HEK293 (cell line): ENCODE data around the gene C11orf71.

ENCODE experiments used
- RBAK ChIP-seq: fragments of 450-650 bp; formaldehyde crosslinking; IDR thresholded peaks from 2 replicates; pipeline ENCODE4 v1.5.1; 2016; ENCODE audit warnings: missing biosample characterization, missing genetic modification characterization
- TCF7L2 ChIP-seq: IDR thresholded peaks from 2 replicates; pipeline ENCODE4 v1.6.1; 2011; ENCODE audit warnings: low read depth, mild to moderate bottlenecking, inconsistent platforms, low read length, moderate library complexity, borderline replicate concordance
- TRIM28 ChIP-seq: IDR thresholded peaks from 2 replicates; pipeline ENCODE4 v1.6.1; 2011; ENCODE audit warnings: low read length, control low read depth, borderline replicate concordance
- YY1 ChIP-seq: fragments of 450-650 bp; formaldehyde crosslinking; IDR thresholded peaks from 2 replicates; pipeline ENCODE4 v1.5.1; 2018; ENCODE audit warnings: missing biosample characterization, missing genetic modification characterization
- ZNF266 ChIP-seq: fragments of 450-650 bp; formaldehyde crosslinking; IDR thresholded peaks from 2 replicates; pipeline ENCODE4 v1.5.1; 2016; ENCODE audit warnings: missing biosample characterization, missing genetic modification characterization, low read depth
- ZNF274 ChIP-seq, 2 experiments: fragments of 200-500 bp in 1 of 2; fragments of 450-650 bp in 1 of 2; sonication (Bioruptor generic) in 1 of 2; formaldehyde crosslinking in 1 of 2; IDR thresholded peaks; 2 replicates each; pipeline versions ENCODE4 v1.5.1 to v1.6.1; 2014 to 2016; ENCODE audit warnings: borderline replicate concordance in 1 of 2, inconsistent platforms in 1 of 2, low read length in 1 of 2, missing biosample characterization in 1 of 2, missing genetic modification characterization in 1 of 2
- ZNF558 ChIP-seq: fragments of 450-650 bp; formaldehyde crosslinking; IDR thresholded peaks from 2 replicates; pipeline ENCODE4 v1.5.1; 2016; ENCODE audit warnings: missing biosample characterization, missing genetic modification characterization
- ZNF629 ChIP-seq: fragments of 450-650 bp; formaldehyde crosslinking; IDR thresholded peaks from 2 replicates; pipeline ENCODE4 v1.5.1; 2017; ENCODE audit warnings: missing biosample characterization, missing genetic modification characterization
- TF ChIP-seq, protein P1 (sequence below): fragments of 450-650 bp; formaldehyde crosslinking; IDR thresholded peaks from 2 replicates; pipeline ENCODE4 v1.5.1; 2016; ENCODE audit warnings: missing biosample characterization, missing genetic modification characterization
- TF ChIP-seq, protein P2 (sequence below): fragments of 450-650 bp; formaldehyde crosslinking; IDR thresholded peaks from 2 replicates; pipeline ENCODE4 v1.5.1; 2016; ENCODE audit warnings: missing biosample characterization, missing genetic modification characterization
- TF ChIP-seq, protein P3 (sequence below): fragments of 450-650 bp; formaldehyde crosslinking; IDR thresholded peaks from 2 replicates; pipeline ENCODE4 v1.5.1; 2016; ENCODE audit warnings: missing biosample characterization, missing genetic modification characterization
- TF ChIP-seq, protein P4 (sequence below): fragments of 450-650 bp; formaldehyde crosslinking; IDR thresholded peaks from 2 replicates; pipeline ENCODE4 v1.5.1; 2016; ENCODE audit warnings: missing biosample characterization, missing genetic modification characterization
- TF ChIP-seq, protein P5 (sequence below): fragments of 450-650 bp; formaldehyde crosslinking; IDR thresholded peaks from 2 replicates; pipeline ENCODE4 v1.5.1; 2016; ENCODE audit warnings: missing biosample characterization, missing genetic modification characterization

DNA sequence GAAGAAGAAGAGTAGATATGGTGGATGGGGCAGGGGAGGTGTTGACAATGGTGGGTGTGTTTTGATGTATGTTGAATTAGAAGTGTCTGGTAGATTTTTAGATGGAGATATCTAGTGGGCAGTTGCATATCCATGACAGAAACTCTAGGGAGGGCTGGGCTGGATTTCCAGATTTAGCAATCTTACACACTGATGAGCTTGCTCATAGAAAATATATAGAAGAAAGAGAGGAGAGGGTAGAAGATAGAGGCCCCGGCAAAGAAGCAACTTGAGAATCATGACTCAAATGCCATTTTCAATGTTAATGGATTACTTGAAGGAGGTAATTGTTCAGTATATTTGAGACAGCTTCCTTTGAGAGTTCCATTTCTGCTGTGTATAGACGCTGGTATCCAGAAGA lies 47.1 kb upstream of the C11orf71 start:
- TF ChIP-seq, protein P1, sequence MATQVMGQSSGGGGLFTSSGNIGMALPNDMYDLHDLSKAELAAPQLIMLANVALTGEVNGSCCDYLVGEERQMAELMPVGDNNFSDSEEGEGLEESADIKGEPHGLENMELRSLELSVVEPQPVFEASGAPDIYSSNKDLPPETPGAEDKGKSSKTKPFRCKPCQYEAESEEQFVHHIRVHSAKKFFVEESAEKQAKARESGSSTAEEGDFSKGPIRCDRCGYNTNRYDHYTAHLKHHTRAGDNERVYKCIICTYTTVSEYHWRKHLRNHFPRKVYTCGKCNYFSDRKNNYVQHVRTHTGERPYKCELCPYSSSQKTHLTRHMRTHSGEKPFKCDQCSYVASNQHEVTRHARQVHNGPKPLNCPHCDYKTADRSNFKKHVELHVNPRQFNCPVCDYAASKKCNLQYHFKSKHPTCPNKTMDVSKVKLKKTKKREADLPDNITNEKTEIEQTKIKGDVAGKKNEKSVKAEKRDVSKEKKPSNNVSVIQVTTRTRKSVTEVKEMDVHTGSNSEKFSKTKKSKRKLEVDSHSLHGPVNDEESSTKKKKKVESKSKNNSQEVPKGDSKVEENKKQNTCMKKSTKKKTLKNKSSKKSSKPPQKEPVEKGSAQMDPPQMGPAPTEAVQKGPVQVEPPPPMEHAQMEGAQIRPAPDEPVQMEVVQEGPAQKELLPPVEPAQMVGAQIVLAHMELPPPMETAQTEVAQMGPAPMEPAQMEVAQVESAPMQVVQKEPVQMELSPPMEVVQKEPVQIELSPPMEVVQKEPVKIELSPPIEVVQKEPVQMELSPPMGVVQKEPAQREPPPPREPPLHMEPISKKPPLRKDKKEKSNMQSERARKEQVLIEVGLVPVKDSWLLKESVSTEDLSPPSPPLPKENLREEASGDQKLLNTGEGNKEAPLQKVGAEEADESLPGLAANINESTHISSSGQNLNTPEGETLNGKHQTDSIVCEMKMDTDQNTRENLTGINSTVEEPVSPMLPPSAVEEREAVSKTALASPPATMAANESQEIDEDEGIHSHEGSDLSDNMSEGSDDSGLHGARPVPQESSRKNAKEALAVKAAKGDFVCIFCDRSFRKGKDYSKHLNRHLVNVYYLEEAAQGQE (tag by site-specific recombination) = no peak
- TF ChIP-seq ZNF266 (tag by site-specific recombination) = no peak
- TF ChIP-seq TCF7L2 = no peak
- TF ChIP-seq TRIM28 = no peak
- no peak for TF ChIP-seq ZNF558 (tag by site-specific recombination)
- TF ChIP-seq ZNF274 (IDR thresholded peaks at IDR 0.05; ENCODE audit: low read length) = no peak
- no peak for TF ChIP-seq ZNF274 (tag by site-specific recombination; IDR thresholded peaks at IDR 0.05; ENCODE audit: borderline replicate concordance)
- TF ChIP-seq, protein P2, sequence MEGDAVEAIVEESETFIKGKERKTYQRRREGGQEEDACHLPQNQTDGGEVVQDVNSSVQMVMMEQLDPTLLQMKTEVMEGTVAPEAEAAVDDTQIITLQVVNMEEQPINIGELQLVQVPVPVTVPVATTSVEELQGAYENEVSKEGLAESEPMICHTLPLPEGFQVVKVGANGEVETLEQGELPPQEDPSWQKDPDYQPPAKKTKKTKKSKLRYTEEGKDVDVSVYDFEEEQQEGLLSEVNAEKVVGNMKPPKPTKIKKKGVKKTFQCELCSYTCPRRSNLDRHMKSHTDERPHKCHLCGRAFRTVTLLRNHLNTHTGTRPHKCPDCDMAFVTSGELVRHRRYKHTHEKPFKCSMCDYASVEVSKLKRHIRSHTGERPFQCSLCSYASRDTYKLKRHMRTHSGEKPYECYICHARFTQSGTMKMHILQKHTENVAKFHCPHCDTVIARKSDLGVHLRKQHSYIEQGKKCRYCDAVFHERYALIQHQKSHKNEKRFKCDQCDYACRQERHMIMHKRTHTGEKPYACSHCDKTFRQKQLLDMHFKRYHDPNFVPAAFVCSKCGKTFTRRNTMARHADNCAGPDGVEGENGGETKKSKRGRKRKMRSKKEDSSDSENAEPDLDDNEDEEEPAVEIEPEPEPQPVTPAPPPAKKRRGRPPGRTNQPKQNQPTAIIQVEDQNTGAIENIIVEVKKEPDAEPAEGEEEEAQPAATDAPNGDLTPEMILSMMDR (tag by site-specific recombination) = no peak
- no peak for TF ChIP-seq RBAK
- TF ChIP-seq, protein P3, sequence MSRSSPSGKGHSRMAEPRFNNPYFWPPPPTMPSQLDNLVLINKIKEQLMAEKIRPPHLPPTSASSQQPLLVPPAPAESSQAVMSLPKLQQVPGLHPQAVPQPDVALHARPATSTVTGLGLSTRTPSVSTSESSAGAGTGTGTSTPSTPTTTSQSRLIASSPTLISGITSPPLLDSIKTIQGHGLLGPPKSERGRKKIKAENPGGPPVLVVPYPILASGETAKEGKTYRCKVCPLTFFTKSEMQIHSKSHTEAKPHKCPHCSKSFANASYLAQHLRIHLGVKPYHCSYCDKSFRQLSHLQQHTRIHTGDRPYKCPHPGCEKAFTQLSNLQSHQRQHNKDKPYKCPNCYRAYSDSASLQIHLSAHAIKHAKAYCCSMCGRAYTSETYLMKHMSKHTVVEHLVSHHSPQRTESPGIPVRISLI = no peak
- TF ChIP-seq ZNF629 (tag by site-specific recombination) = no peak
- no peak for TF ChIP-seq YY1 (tag by site-specific recombination)
- TF ChIP-seq, protein P4, sequence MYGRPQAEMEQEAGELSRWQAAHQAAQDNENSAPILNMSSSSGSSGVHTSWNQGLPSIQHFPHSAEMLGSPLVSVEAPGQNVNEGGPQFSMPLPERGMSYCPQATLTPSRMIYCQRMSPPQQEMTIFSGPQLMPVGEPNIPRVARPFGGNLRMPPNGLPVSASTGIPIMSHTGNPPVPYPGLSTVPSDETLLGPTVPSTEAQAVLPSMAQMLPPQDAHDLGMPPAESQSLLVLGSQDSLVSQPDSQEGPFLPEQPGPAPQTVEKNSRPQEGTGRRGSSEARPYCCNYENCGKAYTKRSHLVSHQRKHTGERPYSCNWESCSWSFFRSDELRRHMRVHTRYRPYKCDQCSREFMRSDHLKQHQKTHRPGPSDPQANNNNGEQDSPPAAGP (tag by site-specific recombination) = no peak
- TF ChIP-seq, protein P5, sequence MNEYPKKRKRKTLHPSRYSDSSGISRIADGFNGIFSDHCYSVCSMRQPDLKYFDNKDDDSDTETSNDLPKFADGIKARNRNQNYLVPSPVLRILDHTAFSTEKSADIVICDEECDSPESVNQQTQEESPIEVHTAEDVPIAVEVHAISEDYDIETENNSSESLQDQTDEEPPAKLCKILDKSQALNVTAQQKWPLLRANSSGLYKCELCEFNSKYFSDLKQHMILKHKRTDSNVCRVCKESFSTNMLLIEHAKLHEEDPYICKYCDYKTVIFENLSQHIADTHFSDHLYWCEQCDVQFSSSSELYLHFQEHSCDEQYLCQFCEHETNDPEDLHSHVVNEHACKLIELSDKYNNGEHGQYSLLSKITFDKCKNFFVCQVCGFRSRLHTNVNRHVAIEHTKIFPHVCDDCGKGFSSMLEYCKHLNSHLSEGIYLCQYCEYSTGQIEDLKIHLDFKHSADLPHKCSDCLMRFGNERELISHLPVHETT (tag by site-specific recombination) = no peak
